GM18508 (cell line): ENCODE results near the gene AJAP1.

Experiments used
- ATAC-seq: cut with Tn5 transposase; IDR thresholded peaks from one replicate; pipeline ENCODE4 v1.9.1; 2021; ENCODE audit warnings: moderate number of reproducible peaks; ENCODE audit not compliant: insufficient read depth, unreplicated experiment

The AJAP1 gene

DNA sequence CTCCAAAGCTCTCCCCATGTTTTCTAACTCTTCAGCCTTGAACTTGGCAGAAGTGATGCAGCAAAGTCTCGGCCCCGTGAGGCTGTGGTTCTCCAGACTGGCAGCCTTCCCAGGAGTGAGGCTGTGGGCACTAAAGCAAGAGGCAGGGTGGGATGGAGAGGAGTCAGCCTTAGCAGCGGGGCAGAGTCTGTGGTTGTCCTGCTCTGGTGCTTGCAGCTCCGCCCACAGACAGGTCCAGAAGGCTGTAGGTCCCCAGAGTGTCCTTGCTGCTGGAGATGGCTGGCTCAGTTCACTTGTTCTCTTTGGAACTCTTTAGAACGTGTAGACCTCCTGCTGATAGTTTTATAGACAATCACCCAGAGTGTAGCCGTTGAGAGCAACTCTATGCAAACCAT, 142.6 kb downstream of the AJAP1 start:
- no peak for ATAC-seq

DNA sequence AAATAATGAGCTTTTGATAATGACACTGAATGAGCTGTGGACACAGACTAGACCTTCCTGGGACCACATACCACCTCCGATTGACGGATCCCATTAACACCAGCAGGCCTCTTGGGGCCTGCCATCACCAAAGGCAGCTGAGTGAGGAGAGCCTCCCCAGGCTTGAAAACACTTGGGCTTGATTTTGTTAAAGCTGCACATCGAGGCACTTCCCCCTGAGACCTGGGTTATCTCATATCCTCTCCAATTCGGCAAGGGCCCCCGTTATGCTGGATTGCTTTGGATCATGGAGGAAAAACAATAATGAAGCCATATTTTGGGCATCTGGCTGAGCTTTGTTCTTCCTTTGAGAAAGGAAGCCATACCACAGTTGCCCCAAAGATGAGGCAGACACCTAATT, 143.0 kb downstream of the AJAP1 start:
- no peak for ATAC-seq

DNA sequence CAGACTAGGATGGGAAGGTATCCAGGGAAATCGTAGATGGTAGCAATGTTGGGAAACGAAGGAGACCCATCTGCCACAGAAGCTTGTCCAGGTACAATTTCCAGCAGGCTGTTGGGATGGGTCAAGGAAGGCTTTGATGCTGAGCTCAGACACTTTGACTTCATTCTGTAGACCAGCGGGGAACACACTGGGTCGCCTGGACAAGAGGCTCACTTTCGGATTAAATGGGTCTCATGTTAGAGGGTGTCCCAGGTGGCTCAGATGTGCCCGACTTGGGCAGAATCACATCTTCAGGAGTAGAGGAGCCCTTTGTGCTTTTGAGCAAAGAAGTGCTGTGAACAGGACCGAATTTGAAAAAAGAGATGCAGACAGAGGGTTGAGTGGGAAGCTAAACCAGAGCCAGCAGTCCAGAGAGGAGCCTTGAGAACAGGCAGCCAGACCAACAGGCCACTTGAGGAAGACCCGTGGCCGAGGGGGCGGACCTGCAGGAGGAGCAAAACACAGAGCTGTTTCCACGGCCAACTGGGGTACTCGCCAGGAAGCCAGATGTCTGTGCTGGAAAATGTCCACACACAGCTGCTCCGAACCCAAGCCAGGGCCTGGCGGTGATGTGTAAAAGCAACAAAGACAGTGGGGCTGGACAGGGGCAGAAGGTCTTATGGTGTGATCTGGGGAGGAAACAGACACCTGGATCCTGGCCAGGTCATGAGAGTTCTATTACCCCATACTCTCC, 146.9 kb downstream of the AJAP1 start:
- no peak for ATAC-seq

DNA sequence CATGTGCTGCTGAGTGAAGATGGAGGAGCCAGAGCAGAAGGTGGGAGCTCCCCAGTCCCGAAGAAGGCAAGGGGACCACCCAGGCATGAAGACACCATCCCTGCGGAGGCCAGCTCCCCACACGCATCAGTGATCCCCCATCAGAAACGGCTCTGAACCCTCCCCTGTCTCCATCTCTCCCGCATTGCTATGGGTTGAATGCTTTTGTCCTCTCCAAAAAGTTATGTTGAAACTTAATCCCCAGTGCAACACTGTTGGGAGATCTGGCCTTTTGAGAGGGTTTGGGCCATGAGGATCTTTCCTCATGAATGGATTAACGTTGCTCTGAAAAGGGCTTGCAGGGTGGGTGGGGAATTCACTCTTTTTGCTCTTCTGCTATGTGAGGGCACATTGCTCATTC, 147.6 kb downstream of the AJAP1 start:
- ATAC-seq, result no peak

DNA sequence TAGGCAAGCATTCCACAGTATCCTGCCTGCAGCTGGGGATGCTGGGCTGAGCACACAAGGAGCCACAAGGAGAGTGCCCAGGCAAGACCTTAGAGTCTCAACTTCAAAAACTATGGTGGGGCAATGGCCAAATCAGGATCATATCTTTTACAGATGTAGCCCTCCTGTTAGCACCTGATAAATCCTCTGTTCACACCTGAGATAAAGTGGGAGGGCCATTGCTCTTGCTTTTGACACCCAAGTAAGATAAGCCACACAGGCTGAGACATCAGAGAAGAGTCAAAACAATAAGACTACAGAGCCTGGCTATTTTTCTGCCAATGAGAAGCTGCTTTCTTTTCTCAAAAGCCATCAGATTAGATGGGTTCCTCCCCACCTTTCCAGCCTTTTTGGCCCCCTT, 148.9 kb downstream of the AJAP1 start:
- no peak for ATAC-seq

DNA sequence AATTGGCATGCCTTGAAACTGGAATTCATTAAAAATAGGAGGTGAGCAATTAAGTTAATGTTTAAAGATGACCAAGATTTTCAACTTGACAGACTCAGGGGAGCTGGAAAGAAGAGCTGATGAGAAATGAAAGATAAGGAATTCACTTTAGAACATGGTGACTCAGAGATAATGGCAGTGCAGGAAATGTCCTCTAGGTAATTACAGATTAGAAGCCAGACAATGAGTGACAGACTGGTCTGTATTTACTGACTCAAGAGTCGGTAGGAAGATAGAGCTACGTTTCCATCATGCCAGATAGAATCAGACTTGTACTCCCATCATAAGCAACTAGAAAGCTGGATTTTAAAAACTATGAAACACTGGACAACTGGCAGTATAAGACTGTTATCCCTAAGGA, 151.6 kb downstream of the AJAP1 start:
- no peak for ATAC-seq

DNA sequence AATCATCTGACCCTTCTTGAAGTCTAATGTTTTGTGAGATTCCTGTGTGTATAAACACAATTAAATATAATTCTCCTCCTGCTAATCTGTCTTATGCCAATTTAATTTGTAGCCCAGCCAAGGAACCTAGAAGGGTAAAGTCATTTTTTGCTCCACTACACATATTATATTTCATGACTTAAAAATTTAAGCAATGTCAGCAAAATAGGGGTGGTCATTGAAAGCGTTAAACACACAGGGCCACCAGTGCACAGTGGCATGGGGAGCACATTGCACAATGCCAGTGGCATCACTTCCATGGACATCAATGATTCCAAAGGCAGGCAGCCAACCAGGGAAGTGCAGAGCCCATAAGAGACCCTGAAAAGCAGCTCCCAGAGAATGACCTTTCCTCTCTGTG, 166.1 kb downstream of the AJAP1 start:
- no peak for ATAC-seq

DNA sequence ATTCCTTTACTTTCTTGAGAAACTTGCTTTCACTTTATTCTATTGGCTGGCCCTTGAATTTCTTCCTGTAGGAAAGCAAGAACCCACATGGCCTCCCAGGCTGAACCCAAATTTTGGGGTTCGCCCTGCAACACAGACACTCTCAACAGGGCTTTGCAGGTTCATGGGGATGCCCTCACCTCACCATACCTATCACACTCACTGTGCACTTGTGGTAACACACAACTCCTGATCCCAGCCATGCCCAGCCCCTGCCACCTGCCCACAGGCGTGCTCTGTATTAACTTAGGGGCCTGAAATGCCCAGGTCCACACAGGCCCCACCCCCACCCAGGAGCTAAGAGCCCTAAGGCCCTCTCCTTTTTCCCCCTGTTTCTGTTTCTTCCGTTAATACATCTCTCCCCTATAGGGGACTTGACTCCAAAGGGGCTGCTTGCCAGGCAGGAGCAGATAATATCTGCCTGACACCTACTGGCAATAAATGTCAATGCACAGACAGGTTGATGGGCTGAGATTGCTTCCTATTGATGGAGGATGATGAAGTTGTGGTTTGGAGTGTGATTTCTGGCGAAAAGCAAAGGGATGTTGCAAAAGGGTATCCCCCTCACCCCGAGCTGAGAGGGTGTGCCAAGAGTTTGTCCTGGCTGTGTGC, 171.5 kb downstream of the AJAP1 start:
- ATAC-seq, result no peak

DNA sequence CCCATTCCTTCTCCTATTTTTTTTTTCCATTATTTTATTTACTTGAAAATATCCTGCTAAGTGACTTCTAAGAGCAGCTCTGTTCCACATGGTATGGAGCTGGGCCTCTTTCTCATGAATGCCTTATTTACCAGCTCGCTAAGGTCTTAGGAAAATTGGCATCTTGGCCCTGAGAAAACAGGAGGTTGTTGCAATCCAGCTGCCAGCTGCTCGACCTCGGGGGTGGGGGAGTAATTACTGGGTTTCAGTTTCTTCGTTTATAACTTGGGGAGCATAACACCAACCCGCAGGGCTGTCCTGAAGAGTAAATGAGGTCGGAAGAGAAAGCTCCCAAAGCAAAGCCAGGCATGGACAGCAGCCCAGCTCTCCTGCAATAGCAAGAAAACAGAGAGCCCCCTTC, 176.3 kb downstream of the AJAP1 start:
- no peak for ATAC-seq

DNA sequence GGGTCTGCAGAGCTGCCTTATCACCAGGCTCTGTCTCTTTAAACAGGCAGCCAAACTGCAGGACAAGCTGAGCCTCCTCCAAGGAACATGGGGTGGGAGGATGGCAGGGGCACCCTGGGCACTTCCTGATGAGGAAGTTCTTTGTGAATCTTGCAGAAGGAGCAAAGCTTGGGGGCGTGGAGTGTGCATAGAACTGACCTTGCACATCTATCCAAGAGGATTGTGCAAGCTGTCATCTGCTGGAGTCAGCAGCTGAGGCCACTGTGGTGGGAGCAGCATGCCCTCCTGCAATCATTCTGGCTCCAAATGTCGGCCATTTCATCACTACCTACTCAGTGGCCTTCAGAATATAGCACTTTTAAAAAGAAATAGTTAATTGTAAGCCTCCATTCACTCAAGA, 182.2 kb downstream of the AJAP1 start:
- ATAC-seq, result no peak

DNA sequence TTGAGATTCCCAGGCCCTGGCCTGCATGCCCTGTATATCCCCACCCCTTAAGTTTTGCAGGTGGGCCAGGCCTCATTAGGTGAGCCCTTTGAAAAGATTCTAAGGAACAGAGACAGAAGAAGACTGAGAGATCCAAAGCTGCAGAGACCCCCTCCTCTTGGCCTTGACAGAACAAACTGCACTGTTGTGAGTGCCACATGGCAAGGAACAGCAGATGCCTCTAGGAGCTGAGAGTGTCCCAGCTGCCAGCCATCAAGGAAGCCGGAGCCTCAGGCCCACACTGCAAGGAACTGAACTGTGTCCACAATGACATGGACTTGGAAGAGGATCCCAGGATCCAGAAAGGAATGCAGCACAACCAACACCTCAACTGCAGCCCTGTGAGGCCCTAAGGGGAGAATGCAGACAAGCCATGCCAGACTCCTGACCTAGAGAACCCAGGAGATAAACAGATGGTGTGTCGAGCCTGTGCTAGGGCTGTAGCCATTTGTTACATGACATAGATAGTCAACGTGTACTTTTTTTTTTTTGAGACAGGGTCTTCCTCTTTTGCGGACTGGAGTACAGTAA, 182.7 kb downstream of the AJAP1 start:
- ATAC-seq, result no peak

DNA sequence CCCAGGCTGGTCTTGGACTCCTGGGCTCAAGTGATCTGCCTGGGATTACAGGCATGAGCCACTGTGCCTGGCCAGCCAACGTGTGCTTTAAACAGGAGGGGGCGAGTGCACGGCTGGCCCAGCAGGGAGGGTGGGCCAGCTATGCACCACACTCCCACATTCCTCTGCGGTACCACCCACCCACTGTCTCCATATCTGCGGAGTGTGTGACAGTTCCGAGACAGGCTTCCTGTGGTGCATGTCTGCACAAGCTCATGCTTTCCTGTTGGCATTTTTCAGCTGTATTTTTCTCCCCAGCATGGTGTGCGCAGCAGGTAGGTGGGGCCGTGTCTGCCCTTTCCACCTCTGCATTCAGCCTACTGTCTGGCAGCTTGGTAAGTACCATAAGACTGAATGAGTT, 183.3 kb downstream of the AJAP1 start:
- no peak for ATAC-seq

DNA sequence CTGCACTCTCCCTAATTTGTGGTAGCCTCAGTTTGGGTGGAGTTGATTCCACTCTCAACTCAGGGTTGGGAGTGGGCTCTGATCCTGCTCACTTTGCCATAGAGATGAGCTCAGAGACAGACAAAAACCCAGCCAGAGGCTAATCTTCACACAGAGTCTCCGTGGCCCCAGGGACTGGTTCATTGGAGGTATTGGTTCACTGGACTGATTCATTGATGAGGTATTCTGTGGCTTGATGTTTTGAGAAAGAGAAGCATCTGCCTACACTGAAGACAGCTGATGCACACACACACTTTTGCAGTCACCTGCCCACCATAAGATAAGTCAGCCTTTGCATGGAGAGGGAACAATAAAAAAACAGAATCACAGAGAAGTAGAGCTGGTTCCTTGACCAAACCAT, 183.8 kb downstream of the AJAP1 start:
- no peak for ATAC-seq
